Cardiac muscle cell (in vitro differentiated cells and primary cell): Measurements from ENCODE around the gene EZR. TPM values are rescaled to one million over a fixed set of nuclear protein-coding genes. Genes with fewer than 3 reads are reported as not detected.

ENCODE experiments used
- polyA plus RNA-seq: library from polyadenylated mRNA; unstranded; fragments of >200 nt; fragmentation: Nextera tagmentation; extraction: Ambion mirVana; gene quantifications from 2 replicates; pipeline ENCODE4 v1.2.1, GENCODE V29; 2016
- total RNA-seq: library from RNA; depleted of rRNA; stranded (reverse); fragments of >200 nt; gene quantifications from 2 replicates; pipeline ENCODE4 v1.2.3, GENCODE V29; 2016

The EZR gene
- total and polyA plus RNA-seq, 2 experiments from 2014 or later = 356 to 448 TPM

Other genes starting within 250 kb of the EZR start
- gene DYNLT1, start 174.6 kb downstream of the EZR start, total RNA-seq = 86.5 and 102 TPM in 2 replicates
- 423 and 459 TPM in 2 replicates for gene DYNLT1, start 174.6 kb downstream of the EZR start, polyA plus RNA-seq
- gene SYTL3, start 169.3 kb downstream of the EZR start, total RNA-seq = 6.7 and 9.9 TPM in 2 replicates
- gene SYTL3, start 169.3 kb downstream of the EZR start, polyA plus RNA-seq = 11.4 and 15.9 TPM in 2 replicates
- gene RSPH3, start 180.8 kb upstream of the EZR start, total RNA-seq = 8.8 and 13.8 TPM in 2 replicates
- gene RSPH3, start 180.8 kb upstream of the EZR start, polyA plus RNA-seq = 17.7 and 19.7 TPM in 2 replicates
- gene TAGAP, start 225.6 kb upstream of the EZR start, total RNA-seq = not detected in 2 replicates
- gene TAGAP, start 225.6 kb upstream of the EZR start, polyA plus RNA-seq = not detected in 2 replicates